NOMO-1 (cell line): ENCODE data around the gene SPAG16.
"Not testable (repeated sequence)": the region's sequence is repeated elsewhere in the genome, so short reads cannot be mapped to it uniquely, and the experiment has no call there.

Experiments
- DNase-seq, 2 experiments: peaks; one replicate each; lab custom pipeline; 2025; ENCODE audit not compliant: unreplicated experiment in 2 of 2; lab: John Stamatoyannopoulos, UW

SPAG16 gene

GRCh38 chr2:213407027-213407426 lies 122.8 kb downstream of the SPAG16 start:
- not testable (repeated sequence) for DNase-seq

DNA sequence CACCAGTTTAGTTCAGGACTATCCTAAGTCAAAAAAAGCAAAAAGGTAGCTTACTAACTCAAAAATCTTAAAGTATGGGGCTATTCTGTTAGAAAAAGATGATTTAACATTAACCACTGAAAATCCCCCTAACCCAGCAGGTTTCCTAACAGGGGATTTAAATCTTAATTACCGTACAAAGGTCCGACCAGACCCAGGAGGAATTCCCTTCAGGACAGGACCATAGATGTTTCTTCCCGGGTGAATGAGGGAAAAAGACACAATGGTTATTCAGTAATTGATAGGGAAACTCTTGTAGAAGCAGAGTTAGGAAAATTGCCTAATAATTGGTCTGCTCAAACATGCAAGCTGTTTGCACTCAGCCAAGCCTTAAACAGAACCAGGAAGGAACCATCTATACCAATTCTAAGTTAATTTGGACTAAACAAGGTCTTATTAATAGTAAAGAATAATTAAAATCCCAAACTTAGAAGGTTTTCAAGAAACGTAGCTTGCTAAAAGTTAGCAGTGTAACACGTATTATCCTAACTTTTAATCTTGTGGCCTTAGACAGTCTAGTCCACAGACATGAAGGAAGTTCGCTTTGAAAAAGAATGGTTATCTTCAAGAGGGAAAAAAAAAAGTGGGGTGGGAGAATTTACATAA lies 124.3 kb downstream of the SPAG16 start:
- DNase-seq, result not testable (repeated sequence)

DNA sequence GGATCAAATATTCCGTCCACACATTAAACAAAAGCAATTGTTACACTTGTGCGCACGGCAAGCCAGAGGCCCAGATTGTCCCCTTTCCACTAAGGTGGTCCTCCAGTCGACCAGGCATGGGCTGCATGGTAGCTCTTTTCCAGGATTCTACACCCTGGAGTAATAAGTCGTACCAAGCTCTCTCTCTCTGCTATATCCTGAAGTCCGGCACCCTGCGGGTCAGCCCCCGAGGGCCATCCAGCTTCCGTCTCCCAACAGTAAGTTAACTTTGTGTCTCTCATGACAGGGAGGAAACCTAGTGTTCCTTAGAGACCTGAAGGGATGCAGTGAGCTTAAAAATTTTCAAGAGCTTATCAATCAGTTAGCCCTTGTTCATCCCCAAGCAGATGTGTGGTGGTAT lies 126.4 kb downstream of the SPAG16 start:
- DNase-seq, result not testable (repeated sequence)

- no peak for DNase-seq
Measured at GRCh38 chr2:213411582-213412289, 127.5 kb downstream of the SPAG16 start.

DNA sequence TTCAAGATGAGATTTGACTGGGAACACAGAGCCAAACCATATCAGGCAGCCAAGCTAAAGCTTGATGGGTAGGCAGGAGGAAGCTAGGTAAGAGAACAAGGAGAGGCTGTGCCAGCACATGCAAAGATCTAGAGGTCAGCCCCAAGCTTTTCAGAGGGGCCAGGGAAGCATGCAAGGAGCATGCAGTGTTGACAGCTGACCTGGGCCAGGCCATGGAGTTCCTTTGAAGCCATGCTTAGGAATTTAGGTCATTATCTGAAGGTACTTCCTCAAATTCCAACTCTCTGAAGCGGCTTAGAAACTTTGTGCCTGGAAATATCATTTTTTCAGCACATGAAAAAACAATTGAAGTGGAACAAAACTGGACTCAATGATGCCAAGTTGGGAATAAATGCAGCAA lies 130.8 kb downstream of the SPAG16 start:
- no peak for DNase-seq

- no peak for DNase-seq
Measured at GRCh38 chr2:213416832-213417231, 132.6 kb downstream of the SPAG16 start.

DNA sequence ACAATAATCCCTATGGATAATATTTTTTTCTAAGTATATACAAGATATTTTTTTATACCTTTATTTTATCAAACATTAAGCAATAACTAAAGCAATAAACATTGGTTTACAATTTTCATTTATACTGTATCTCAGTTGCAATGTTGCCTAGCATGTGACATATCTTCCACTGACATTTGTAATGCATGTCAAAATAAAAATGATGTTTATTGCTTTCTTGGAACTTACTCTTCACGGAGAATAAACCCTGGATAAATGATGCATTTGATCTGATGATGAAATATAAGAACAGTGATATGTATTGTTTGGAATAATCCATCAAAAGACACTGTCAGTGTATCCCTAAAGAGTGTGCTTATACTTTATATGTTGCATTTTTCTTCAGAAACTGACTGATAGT lies 135.7 kb downstream of the SPAG16 start:
- DNase-seq, result no peak

DNA sequence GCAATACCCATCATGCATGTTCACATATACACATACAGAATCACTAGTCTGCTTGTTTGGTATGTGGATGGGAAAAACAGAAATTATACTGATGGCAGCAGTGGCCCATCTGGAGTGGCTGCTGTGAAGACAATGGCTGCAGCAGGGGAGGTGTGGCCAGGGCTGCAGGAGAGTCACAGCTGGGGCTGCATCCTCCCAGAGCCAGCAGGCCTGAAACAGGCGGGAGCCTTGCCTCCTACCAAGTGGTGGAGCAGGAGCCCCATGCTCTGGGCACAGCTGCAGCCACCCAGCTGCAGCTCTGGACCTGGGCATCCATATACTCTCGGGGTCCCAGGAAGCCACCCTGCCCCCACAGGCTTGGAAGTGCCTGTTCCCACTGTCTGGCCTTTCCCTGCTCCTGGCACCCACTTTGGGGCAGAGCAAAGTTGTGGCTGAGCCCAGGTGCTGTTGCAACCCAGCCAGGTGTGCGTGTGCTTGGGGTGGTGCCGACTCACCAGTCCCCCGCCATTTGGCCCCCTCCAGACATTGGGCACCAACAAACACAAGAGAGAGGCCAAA lies 136.6 kb downstream of the SPAG16 start:
- no peak for DNase-seq

GRCh38 chr2:213422211-213422610 lies 137.9 kb downstream of the SPAG16 start:
- DNase-seq, result no peak

DNA sequence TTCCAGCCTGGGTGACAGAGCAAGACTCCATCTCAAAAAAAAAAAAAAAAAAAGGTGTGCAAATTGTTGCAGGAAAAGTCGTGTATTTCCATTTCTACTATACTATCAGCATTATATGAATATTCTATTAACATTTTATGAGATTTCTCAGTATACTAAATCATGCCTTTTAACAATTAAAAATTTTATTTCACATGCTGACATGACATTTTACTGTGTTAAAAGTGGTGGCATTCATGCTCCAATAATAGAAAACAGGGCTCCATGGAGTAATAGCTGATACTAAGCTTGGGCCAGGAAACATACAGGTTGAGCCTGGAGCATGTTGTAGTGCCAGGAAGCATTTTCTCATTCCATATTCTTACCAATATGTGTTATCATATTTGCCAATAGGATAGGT lies 141.4 kb downstream of the SPAG16 start:
- DNase-seq, result no peak

- DNase-seq, result no peak
Measured at GRCh38 chr2:213429516-213429915, 145.3 kb downstream of the SPAG16 start.

DNA sequence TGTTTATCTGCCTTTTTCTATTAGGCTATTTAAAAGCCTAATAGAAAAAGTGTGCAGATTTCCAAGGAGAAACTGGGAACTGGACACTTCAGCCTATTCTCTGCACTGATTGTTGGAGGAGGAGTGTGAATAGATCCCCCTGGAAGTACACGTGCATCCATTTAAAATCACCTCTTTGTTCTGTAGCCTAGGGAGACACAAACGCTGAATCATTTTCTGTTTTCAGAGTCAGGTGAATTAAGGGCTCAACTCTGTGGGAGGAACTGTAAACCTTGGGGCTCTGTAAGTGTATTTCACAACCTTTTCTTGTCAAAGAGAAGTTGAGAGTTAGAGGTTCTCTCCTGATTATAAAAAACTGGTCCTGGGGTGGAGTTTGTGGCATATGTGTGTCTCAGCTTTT lies 159.7 kb downstream of the SPAG16 start:
- no peak for DNase-seq

DNA sequence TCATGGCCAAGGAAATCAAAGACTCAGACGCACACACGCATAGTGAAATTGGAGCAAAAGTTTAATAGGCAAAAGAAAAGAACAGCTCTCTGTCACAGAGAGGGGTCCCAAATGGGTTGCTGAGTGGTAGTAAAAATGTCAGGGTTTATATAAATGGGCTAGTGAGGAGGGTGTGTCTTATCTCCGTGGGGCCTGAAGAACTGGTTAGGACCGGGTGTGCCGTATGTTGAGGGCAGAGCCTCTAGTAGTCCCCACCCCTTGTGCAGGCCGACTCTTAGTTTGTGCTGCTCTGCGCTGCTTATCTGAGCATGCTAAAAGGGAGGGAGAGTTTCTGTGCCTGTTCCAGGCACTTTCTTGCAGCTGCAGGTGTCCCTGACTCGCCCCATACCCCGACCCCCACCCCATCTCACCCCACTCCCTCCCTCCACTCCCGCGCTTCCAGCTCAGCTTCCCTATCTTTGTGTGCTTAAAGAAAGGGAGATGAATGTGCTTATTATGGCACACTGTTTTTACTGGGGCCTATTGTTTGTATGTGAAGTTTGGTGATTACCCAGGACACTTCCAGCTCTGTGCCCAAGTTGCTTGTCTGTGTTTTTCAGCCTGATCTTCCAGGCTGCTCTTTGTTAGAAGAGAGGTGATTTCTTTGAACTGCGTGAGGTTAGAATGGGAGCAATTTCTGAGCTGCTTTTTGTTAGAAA lies 167.4 kb downstream of the SPAG16 start:
- DNase-seq, result no peak

DNA sequence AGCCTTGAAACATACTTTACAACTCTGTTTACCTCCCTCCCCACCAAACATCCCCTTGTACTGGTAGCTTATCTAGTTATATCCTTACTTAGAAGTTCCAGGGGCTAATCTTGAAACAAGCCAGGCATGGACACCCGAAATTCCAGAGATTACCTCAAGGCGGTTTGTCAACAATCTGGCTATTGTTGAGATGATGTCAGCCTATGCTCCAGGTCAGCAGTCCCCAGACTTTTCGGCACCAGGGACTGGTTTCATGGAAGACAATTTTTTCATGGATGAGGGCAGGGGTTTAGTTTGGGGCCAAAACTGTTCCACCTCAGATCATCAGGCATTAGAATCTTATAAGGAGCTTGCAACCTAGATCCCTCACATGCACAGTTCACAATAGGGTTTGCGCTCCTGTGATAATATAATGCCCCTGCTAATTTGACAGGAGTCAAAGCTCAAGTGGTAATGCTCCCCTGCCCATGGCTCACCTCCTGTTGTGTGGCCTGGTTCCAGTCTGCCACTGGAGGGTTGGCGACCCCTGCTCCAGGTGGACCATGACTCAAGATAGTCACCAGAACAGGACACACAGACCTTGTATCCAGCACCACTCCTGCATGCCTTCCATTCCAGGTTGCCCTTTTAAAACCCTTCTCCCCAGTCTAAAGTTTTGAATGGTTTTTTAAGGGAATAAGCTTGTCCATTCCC lies 171.2 kb downstream of the SPAG16 start:
- DNase-seq, result no peak

- DNase-seq, result no peak
Measured at GRCh38 chr2:213475433-213475832, 191.2 kb downstream of the SPAG16 start.

DNA sequence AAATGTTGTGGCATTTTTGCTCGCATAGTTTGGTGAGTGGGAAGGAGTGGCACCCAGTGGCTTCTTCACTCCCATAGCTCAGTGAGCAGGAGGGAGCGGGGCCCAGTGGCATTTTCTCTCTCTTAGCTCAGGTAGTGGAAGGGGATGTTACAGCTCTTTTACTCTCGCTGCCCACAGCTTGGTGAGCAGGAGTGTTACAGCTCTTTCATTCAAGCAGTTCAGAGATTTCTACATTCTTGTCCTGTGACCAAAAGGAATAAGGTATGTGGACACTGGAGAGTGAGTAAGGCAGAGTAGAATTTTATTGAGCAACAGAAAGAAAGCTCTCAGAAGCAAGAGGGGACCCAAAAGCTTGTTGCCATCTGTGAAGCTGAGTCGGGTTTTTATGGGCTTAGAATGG lies 192.4 kb downstream of the SPAG16 start:
- no peak for DNase-seq

DNA sequence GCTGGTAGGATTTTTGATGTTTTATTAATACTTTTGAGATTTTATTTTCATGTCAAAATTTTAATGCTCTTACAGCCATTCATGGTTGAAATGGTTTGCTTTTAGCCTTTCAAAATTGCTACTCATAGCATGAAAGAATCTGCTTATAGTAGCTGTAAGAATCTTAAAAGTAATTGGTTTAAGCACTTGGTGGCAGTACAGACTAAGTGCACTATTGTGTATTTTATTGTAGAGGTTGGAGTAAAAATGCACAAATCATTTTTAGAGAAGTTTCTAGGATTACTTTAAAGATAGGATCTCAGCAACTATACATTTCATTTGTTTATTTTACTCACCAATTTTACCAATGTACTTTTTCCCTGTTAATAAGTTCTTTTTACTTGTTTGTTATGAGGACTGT lies 205.8 kb downstream of the SPAG16 start:
- DNase-seq, result no peak

DNA sequence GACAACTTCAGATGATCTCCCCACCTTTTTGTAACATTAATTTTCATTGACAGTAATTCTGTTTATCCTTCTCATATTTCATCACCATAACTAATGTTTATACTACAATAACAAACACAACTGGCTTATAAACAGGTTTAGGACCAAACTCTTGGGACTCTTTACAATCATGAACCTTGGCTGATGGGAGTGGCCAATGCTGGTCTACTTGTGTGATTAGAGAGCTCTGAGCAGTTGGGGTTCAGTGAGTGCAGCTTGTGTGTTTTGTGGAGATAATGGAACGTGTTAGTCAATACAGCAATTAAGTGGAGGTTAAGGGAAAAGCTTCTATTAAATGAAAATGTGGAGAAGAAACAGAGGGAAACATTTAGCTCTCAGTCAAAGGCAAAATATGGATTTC lies 207.1 kb downstream of the SPAG16 start:
- DNase-seq, result no peak

DNA sequence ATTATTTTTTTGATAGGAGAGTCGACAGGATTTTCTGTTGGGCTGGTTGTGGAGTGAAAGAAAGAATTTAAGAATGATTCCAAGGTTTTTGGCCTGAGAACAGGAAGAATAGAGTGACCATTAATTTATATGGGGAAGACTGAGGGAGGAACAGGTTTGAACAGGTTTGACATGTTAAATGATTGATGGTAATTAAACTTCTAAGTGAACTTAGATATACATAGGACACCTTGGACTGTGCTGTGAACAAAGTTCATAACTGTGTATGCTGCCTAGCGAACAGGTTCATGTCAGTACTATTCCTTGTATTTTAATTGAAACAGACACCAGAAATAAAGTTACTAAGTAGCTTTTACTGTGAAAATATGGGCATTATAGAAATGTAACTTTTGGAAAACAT lies 212.0 kb downstream of the SPAG16 start:
- DNase-seq, result no peak

- DNase-seq, result no peak
Measured at GRCh38 chr2:213500881-213501280, 216.6 kb downstream of the SPAG16 start.

- no peak for DNase-seq
Measured at GRCh38 chr2:213524164-213524563, 239.9 kb downstream of the SPAG16 start.
